LNCAP (cell line): ENCODE measurements around the gene OR4A15.

Experiments
- CTCF ChIP-seq: fragments of 450-650 bp; IDR thresholded peaks from 2 replicates; pipeline ENCODE4 v1.5.1; 2017; ENCODE audit warnings: mild to moderate bottlenecking

OR4A15 gene

GRCh38 chr11:55367674-55368073 is at the start of gene OR4A15:
Gene OR4A15 (plus strand): TSS chr11:55367974. CDS start chr11:55367974, 0 bp downstream.
- no peak for TF ChIP-seq CTCF

GRCh38 chr11:55324500-55324899 is 43.3 kb upstream of the OR4A15 start:
- TF ChIP-seq CTCF, result no peak

- no peak for TF ChIP-seq CTCF
Observed at GRCh38 chr11:55342901-55343300, 24.9 kb upstream of the OR4A15 start, which contains the start of gene OR4A16. Gene OR4A16 (plus strand): TSS chr11:55343201. CDS start chr11:55343201, 0 bp downstream.

GRCh38 chr11:55345306-55345705 is 22.5 kb upstream of the OR4A15 start:
- TF ChIP-seq CTCF, result no peak

- no peak for TF ChIP-seq CTCF
Observed at GRCh38 chr11:55349032-55349431, 18.7 kb upstream of the OR4A15 start.

- peak; percentile 40; the same call in 1 of the 2 replicates for TF ChIP-seq CTCF
Observed at GRCh38 chr11:55357560-55358184, 10.1 kb upstream of the OR4A15 start.

- TF ChIP-seq CTCF, result no peak
Observed at GRCh38 chr11:55401011-55401410, 33.2 kb downstream of the OR4A15 start.
